AG09309 (cell line): Measurements from ENCODE around the gene RBM20.

Experiments used
- DNase-seq: peaks from one replicate; pipeline ENCODE4 v3.0.0-alpha.2; 2010; ENCODE audit warnings: low read depth
- H3K4me3 ChIP-seq: 2 replicates; pipeline ENCODE4 v1.5.1; 2011; ENCODE audit warnings: mild to moderate bottlenecking, low read depth, low read length, moderate library complexity; ENCODE audit not compliant: control insufficient read depth
- CTCF ChIP-seq: IDR thresholded peaks from 2 replicates; pipeline ENCODE4 v1.5.1; 2011; ENCODE audit warnings: mild to moderate bottlenecking, low read depth, low read length, inconsistent platforms; ENCODE audit not compliant: insufficient read depth, control insufficient read depth; ENCODE audit errors: missing control alignments

The RBM20 gene

GRCh38 chr10:110820321-110820814 lies 176.2 kb downstream of the RBM20 start:
- DNase-seq, result no peak
- no peak overlapping the region for H3K4me3 ChIP-seq
- no peak for TF ChIP-seq CTCF

GRCh38 chr10:110821508-110821907 lies 177.4 kb downstream of the RBM20 start:
- no peak overlapping the region for H3K4me3 ChIP-seq
- no peak for DNase-seq
- TF ChIP-seq CTCF, result no peak

- no peak overlapping the region for H3K4me3 ChIP-seq
- no peak for TF ChIP-seq CTCF
- DNase-seq, result no peak
These were observed 178.0 kb downstream of the RBM20 start for GRCh38 chr10:110822035-110822711.

GRCh38 chr10:110822712-110823311 lies 178.7 kb downstream of the RBM20 start:
- no peak overlapping the region for H3K4me3 ChIP-seq
- TF ChIP-seq CTCF, result no peak
- DNase-seq, result no peak

GRCh38 chr10:110824152-110824441 lies 180.0 kb downstream of the RBM20 start:
- no peak for DNase-seq
- H3K4me3 ChIP-seq, result no peak overlapping the region
- no peak for TF ChIP-seq CTCF

GRCh38 chr10:110824660-110825059 lies 180.5 kb downstream of the RBM20 start:
- TF ChIP-seq CTCF, result no peak
- H3K4me3 ChIP-seq, result no peak overlapping the region
- DNase-seq, result no peak

- no peak for TF ChIP-seq CTCF
These were observed 181.4 kb downstream of the RBM20 start for GRCh38 chr10:110825508-110825907.

More at GRCh38 chr10:110825508-110825907, 181.4 kb downstream of the RBM20 start:
- no peak overlapping the region for H3K4me3 ChIP-seq
- DNase-seq, result no peak
